ENCODE results near the gene MFAP2.

DNA sequence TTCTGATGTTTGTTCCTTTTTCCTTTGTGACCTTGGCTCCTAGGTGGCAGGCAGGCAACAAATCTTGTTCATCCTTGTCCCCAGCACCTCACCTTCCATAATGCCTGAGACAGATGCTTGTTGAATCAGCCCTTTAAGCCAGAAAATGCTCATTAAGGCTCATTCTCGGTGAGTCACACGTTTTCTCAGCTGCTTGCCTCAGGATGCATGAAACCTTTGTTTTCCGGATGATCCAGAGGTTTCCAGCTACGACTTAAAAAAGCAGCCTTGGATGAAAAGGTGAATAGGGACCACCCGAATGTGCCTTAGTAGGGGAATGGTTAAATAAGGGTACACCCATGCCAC lies 35.9 kb upstream of the MFAP2 start:
- TF ChIP-seq, protein P1, sequence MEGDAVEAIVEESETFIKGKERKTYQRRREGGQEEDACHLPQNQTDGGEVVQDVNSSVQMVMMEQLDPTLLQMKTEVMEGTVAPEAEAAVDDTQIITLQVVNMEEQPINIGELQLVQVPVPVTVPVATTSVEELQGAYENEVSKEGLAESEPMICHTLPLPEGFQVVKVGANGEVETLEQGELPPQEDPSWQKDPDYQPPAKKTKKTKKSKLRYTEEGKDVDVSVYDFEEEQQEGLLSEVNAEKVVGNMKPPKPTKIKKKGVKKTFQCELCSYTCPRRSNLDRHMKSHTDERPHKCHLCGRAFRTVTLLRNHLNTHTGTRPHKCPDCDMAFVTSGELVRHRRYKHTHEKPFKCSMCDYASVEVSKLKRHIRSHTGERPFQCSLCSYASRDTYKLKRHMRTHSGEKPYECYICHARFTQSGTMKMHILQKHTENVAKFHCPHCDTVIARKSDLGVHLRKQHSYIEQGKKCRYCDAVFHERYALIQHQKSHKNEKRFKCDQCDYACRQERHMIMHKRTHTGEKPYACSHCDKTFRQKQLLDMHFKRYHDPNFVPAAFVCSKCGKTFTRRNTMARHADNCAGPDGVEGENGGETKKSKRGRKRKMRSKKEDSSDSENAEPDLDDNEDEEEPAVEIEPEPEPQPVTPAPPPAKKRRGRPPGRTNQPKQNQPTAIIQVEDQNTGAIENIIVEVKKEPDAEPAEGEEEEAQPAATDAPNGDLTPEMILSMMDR (IDR thresholded peaks at IDR 0.05): no peak
- TF ChIP-seq POLR2AphosphoS5 (IDR thresholded peaks at IDR 0.05): no peak
- TF ChIP-seq EP300 (IDR thresholded peaks at IDR 0.05): no peak
- no peak for TF ChIP-seq POLR2A (IDR thresholded peaks at IDR 0.05)
